Parathyroid adenoma (tissue), 2 donors: ENCODE data around the gene NUFIP2.
"Not testable (repeated sequence)": the region's sequence is repeated elsewhere in the genome, so short reads cannot be mapped to it uniquely, and the experiment has no call there.

Experiments
- H2AFZ ChIP-seq: fragments of 300-600 bp; sonication (generic); one replicate; pipeline ENCODE4 v1.7.0; 2017; ENCODE audit warnings: antibody characterized with exemption, mild to moderate bottlenecking
- H3K27ac ChIP-seq: fragments of 300-600 bp; sonication (generic); one replicate; pipeline ENCODE4 v1.7.0; 2017
- H3K27me3 ChIP-seq: fragments of 300-600 bp; sonication (generic); one replicate; pipeline ENCODE4 v1.7.0; 2017; ENCODE audit warnings: low read length; ENCODE audit not compliant: control insufficient read depth, insufficient read depth
- H3K36me3 ChIP-seq: fragments of 300-600 bp; sonication (generic); one replicate; pipeline ENCODE4 v1.7.0; 2017; ENCODE audit warnings: low read length; ENCODE audit not compliant: control insufficient read depth, insufficient read depth
- H3K4me1 ChIP-seq: fragments of 300-600 bp; sonication (generic); one replicate; pipeline ENCODE4 v1.7.0; 2017; ENCODE audit warnings: control low read depth
- H3K4me2 ChIP-seq: fragments of 300-600 bp; sonication (generic); one replicate; pipeline ENCODE4 v1.7.0; 2017; ENCODE audit warnings: low read length
- H3K4me3 ChIP-seq: fragments of 300-600 bp; sonication (generic); one replicate; pipeline ENCODE4 v1.7.0; 2017; ENCODE audit warnings: low read depth, low read length
- H3K79me2 ChIP-seq: fragments of 300-600 bp; sonication (generic); one replicate; pipeline ENCODE4 v1.7.0; 2017; ENCODE audit warnings: control low read depth
- H3K9ac ChIP-seq: fragments of 300-600 bp; sonication (generic); one replicate; pipeline ENCODE4 v1.7.0; 2017; ENCODE audit warnings: mild to moderate bottlenecking
- H3K9me3 ChIP-seq: fragments of 300-600 bp; sonication (generic); one replicate; pipeline ENCODE4 v1.7.0; 2017; ENCODE audit warnings: low read length; ENCODE audit not compliant: control insufficient read depth
- CTCF ChIP-seq: fragments of 300-600 bp; sonication (generic); IDR thresholded peaks from one replicate; pipeline ENCODE4 v1.7.0; 2017; ENCODE audit warnings: antibody characterized with exemption, mild to moderate bottlenecking
- donor health status: primary hyperparathyroidism.

Gene NUFIP2

GRCh38 chr17:29293890-29294579 is at the start of gene NUFIP2:
TSS of gene NUFIP2 (minus strand) at chr17:29294148. CDS start at chr17:29294059, 89 bp downstream.
- Histone ChIP-seq H3K4me2 (peak within 1 kb of the TSS; percentile 83), H3K4me3 (peak within 1 kb of the TSS; percentile 86), H3K27ac (peak within 1 kb of the TSS; percentile 86), H3K9me3 (no peaks in the 10 kb centered on the region), H2AFZ (peak within 1 kb of the TSS; percentile 86), H3K27me3 (no peaks in the 10 kb centered on the region), H3K9ac (peak within 1 kb of the TSS; percentile 84), H3K36me3 (no peaks in the 10 kb centered on the region), H3K4me1 (peaks cover 6% of the 10 kb centered on the region), H3K79me2 (peaks cover 31% of the 10 kb centered on the region)
- peak; percentile 17 for TF ChIP-seq CTCF

- Histone ChIP-seq H3K4me2 (no peak overlapping the region), H2AFZ (no peak overlapping the region), H3K4me3 (no peak overlapping the region), H3K36me3 (no peaks in the 10 kb centered on the region), H3K27me3 (no peaks in the 10 kb centered on the region), H3K4me1 (peaks cover 3% of the 10 kb centered on the region), H3K79me2 (no peaks in the 10 kb centered on the region), H3K9ac (no peak overlapping the region), H3K27ac (no peak overlapping the region), H3K9me3 (no peaks in the 10 kb centered on the region)
- no peak for TF ChIP-seq CTCF
These were observed 48.3 kb upstream of the NUFIP2 start for GRCh38 chr17:29342158-29342765.

GRCh38 chr17:29341726-29342125 is 47.8 kb upstream of the NUFIP2 start:
- no peak for TF ChIP-seq CTCF

GRCh38 chr17:29339016-29339415 is 45.1 kb upstream of the NUFIP2 start:
- H3K4me2 ChIP-seq, H3K79me2 ChIP-seq, H3K27ac ChIP-seq, H3K36me3 ChIP-seq, H3K9me3 ChIP-seq, H3K4me3 ChIP-seq, H3K9ac ChIP-seq, H3K4me1 ChIP-seq, H3K27me3 ChIP-seq, H2AFZ ChIP-seq: not testable (repeated sequence)

More at GRCh38 chr17:29341726-29342125, 47.8 kb upstream of the NUFIP2 start:
- Histone ChIP-seq H3K27ac (no peak overlapping the region), H2AFZ (no peak overlapping the region), H3K9ac (no peak overlapping the region), H3K4me1 (peaks cover 3% of the 10 kb centered on the region), H3K36me3 (no peaks in the 10 kb centered on the region), H3K79me2 (no peaks in the 10 kb centered on the region), H3K4me2 (no peak overlapping the region), H3K9me3 (no peaks in the 10 kb centered on the region), H3K4me3 (no peak overlapping the region), H3K27me3 (no peaks in the 10 kb centered on the region)

- H3K9ac ChIP-seq = no peak overlapping the region
- H3K9me3 ChIP-seq = no peaks in the 10 kb centered on the region
- no peaks in the 10 kb centered on the region for H3K79me2 ChIP-seq
- H2AFZ ChIP-seq = no peak overlapping the region
- no peak overlapping the region for H3K4me2 ChIP-seq
- H3K36me3 ChIP-seq = no peaks in the 10 kb centered on the region
- no peak overlapping the region for H3K27ac ChIP-seq
- no peak overlapping the region for H3K4me3 ChIP-seq
- no peak for TF ChIP-seq CTCF
- no peaks in the 10 kb centered on the region for H3K27me3 ChIP-seq
- H3K4me1 ChIP-seq = no peaks in the 10 kb centered on the region
These were observed 37.7 kb upstream of the NUFIP2 start for GRCh38 chr17:29331708-29332085.
